K562 (cell line): ENCODE measurements around the gene MICU1. TPM values are rescaled to one million over a fixed set of nuclear protein-coding genes. Genes with fewer than 3 reads are reported as not detected.
A peak's percentile ranks its signal among the peaks of the same experiment; 100 is the strongest.

Experiments
- ATAC-seq: fragments of 200-7000 bp; cut with Tn5 transposase; 3 replicates; pipeline ENCODE4 v1.9.1; 2020; ENCODE audit warnings: moderate library complexity
- BruUV-seq: library from RNA; stranded (reverse); fragments of 400-500 nt; replicated peaks from 2 replicates; lab custom pipeline; 2021; lab: Mats Ljungman, UMichigan
- CTCF ChIA-PET: fragments of 300-600 bp; formaldehyde crosslinking; extraction: SDS; loops from one replicate; lab custom pipeline; 2021; ENCODE audit warnings: low intra/inter-chr PET ratio; lab: Yijun Ruan, JAX
- POLR2A ChIA-PET: fragments of 300-600, 350-650 bp; sonication (Branson Sonifier 250); formaldehyde crosslinking; extraction: SDS; loops from one replicate; lab custom pipeline; 2021; ENCODE audit warnings: antibody characterized with exemption, inconsistent platforms; lab: Yijun Ruan, JAX
- DNase-seq, 4 experiments: peaks; one replicate each; pipeline versions ENCODE4 v3.0.0 to v3.0.0-alpha.2; 2011 to 2018; ENCODE audit warnings: low spot score in 3 of 4, mixed read lengths in 3 of 4; ENCODE audit errors: extremely low read depth in 1 of 4
- FAIRE-seq: peaks from 2 replicates; lab custom pipeline; 2011; peaks lifted over from hg19 to GRCh38; lab: Jason Lieb, UNC
- H2AFZ ChIP-seq: 2 replicates; pipeline ENCODE4 v1.6.0; 2011; ENCODE audit warnings: low read depth, low read length, control low read depth, inconsistent platforms
- H3K27ac ChIP-seq: fragments of 200-600 bp; 3 replicates; pipeline ENCODE4 v1.8.0; 2011; ENCODE audit warnings: low read depth, mild to moderate bottlenecking, control low read depth, inconsistent platforms, low read length, moderate library complexity, mixed read lengths; ENCODE audit errors: extremely low read depth
- H3K27me3 ChIP-seq, 2 experiments: fragments of 300-600 bp in 1 of 2; 2 replicates in 1 of 2; 3 replicates in 1 of 2; pipeline versions ENCODE4 v1.6.0 to v1.8.0; 2011; ENCODE audit warnings: inconsistent platforms in 2 of 2, low read length in 2 of 2, mild to moderate bottlenecking in 1 of 2, mixed read lengths in 1 of 2, moderate library complexity in 1 of 2; ENCODE audit not compliant: control insufficient read depth in 2 of 2, insufficient read depth in 2 of 2
- H3K36me3 ChIP-seq: fragments of 300-600 bp; 3 replicates; pipeline ENCODE4 v1.8.0; 2011; ENCODE audit warnings: mild to moderate bottlenecking, low read length, inconsistent platforms; ENCODE audit not compliant: control insufficient read depth, insufficient read depth
- H3K4me1 ChIP-seq, 2 experiments: fragments of 200-600 bp in 1 of 2; replicated peaks in 1 of 2; 2 replicates in 1 of 2; 3 replicates in 1 of 2; pipeline versions ENCODE4 v1.5.1 to v1.8.0; 2011; ENCODE audit warnings: inconsistent platforms in 2 of 2, low read length in 2 of 2, mild to moderate bottlenecking in 1 of 2, mixed read lengths in 1 of 2, moderate library complexity in 1 of 2; ENCODE audit not compliant: control insufficient read depth in 2 of 2, insufficient read depth in 2 of 2
- H3K4me2 ChIP-seq: 2 replicates; pipeline ENCODE4 v1.6.1; 2011; ENCODE audit warnings: low read length, control low read depth, inconsistent platforms, mixed read lengths; ENCODE audit not compliant: insufficient read depth
- H3K4me3 ChIP-seq: fragments of 200-600 bp; sonication (generic), shearing (Covaris generic); 2 replicates; pipeline ENCODE4 v1.5.1; 2016; ENCODE audit warnings: control low read depth, inconsistent platforms
- H3K79me2 ChIP-seq: fragments of 200-600 bp; 3 replicates; pipeline ENCODE4 v1.8.0; 2011; ENCODE audit warnings: low read length, inconsistent platforms; ENCODE audit not compliant: control insufficient read depth, insufficient read depth
- H3K9ac ChIP-seq, 2 experiments: 2 replicates each; pipeline versions ENCODE4 v1.6.0 to v1.6.1; 2011; ENCODE audit warnings: low read depth in 2 of 2, low read length in 2 of 2, control low read depth in 1 of 2, inconsistent platforms in 1 of 2, mild to moderate bottlenecking in 1 of 2, mixed read lengths in 1 of 2; ENCODE audit not compliant: insufficient read depth in 1 of 2
- H3K9me1 ChIP-seq: one replicate; pipeline ENCODE4 v1.6.0; 2011; ENCODE audit warnings: inconsistent platforms, mild to moderate bottlenecking, low read length, moderate library complexity; ENCODE audit not compliant: control insufficient read depth, insufficient read depth
- H3K9me3 ChIP-seq: replicated peaks from 2 replicates; pipeline ENCODE4 v1.5.1; 2011; ENCODE audit warnings: low read depth, low read length, inconsistent platforms; ENCODE audit not compliant: control insufficient read depth, insufficient read depth
- H4K20me1 ChIP-seq: replicated peaks from 2 replicates; pipeline ENCODE4 v1.6.1; 2011; ENCODE audit warnings: low read length, inconsistent platforms, mixed read lengths; ENCODE audit not compliant: control insufficient read depth, insufficient read depth
- CBX8 ChIP-seq: fragments of 200-600 bp; sonication (generic); IDR thresholded peaks from 2 replicates; pipeline ENCODE4 v1.6.1; 2012; ENCODE audit warnings: borderline replicate concordance, mixed run types, low read depth, mild to moderate bottlenecking, moderate library complexity, mixed read lengths, low read length, control low read depth, inconsistent platforms; ENCODE audit not compliant: poor library complexity, severe bottlenecking; ENCODE audit errors: extremely low read depth
- CLOCK ChIP-seq: fragments of 250-450 bp; sonication (Bioruptor Pico); IDR thresholded peaks from 2 replicates; pipeline ENCODE4 v1.4.0; 2020; ENCODE audit warnings: mild to moderate bottlenecking, moderate library complexity, borderline replicate concordance
- ETV1 ChIP-seq: fragments of 450-650 bp; conservative IDR thresholded peaks from 2 replicates; pipeline ENCODE4 v1.6.1; 2016; ENCODE audit warnings: missing genetic modification characterization, control low read depth, low read depth, missing compliant biosample characterization
- FOSL1 ChIP-seq: fragments of 200-800 bp; sonication (Bioruptor generic); conservative IDR thresholded peaks from 2 replicates; pipeline ENCODE4 v1.6.1; 2016; ENCODE audit warnings: missing genetic modification characterization, missing compliant biosample characterization
- FOXJ2 ChIP-seq: fragments of 200-800 bp; sonication (Bioruptor generic); IDR thresholded peaks from 2 replicates; pipeline ENCODE4 v1.6.1; 2016; ENCODE audit warnings: missing genetic modification characterization, missing compliant biosample characterization
- KHSRP ChIP-seq: fragments of 450-650 bp; IDR thresholded peaks from 2 replicates; pipeline ENCODE4 v1.6.1; 2017
- LCOR ChIP-seq: sonication (generic); formaldehyde crosslinking; IDR thresholded peaks from 2 replicates; pipeline ENCODE4 v1.8.0; 2022; ENCODE audit warnings: mild to moderate bottlenecking, missing genetic modification reagents
- SRF ChIP-seq, 2 experiments: fragments of 250-450, 450-650 bp in 1 of 2; sonication (Bioruptor Pico) in 1 of 2; sonication (generic) in 1 of 2; formaldehyde crosslinking; IDR thresholded peaks; 2 replicates each; pipeline versions ENCODE4 v1.5.0 to v1.5.1; 2020 to 2022; ENCODE audit warnings: mild to moderate bottlenecking in 1 of 2, missing genetic modification reagents in 1 of 2
- ZBTB8A ChIP-seq: fragments of 450-650 bp; IDR thresholded peaks from 2 replicates; pipeline ENCODE4 v1.6.1; 2018; ENCODE audit warnings: mild to moderate bottlenecking, moderate library complexity; ENCODE audit not compliant: partially characterized antibody
- ZNF146 ChIP-seq: IDR thresholded peaks from one replicate; pipeline ENCODE4 v1.6.1; 2018; ENCODE audit warnings: missing compliant biosample characterization; ENCODE audit not compliant: unreplicated experiment
- ZNF175 ChIP-seq: fragments of 200-800 bp; sonication (Bioruptor generic); IDR thresholded peaks from 2 replicates; pipeline ENCODE4 v1.6.1; 2016; ENCODE audit warnings: low read depth, mild to moderate bottlenecking, missing genetic modification characterization, missing compliant biosample characterization
- WGBS: fragments of 100-300 bp; shearing (Covaris generic); methylation state at CpG from one replicate; pipeline ENCODE4 v1.1.6; 2016; ENCODE audit warnings: low coverage, mixed read lengths; ENCODE audit not compliant: insufficient coverage; ENCODE audit errors: missing lambda C conversion rate; 5-methylcytosine and 5-hydroxymethylcytosine counted together
- in situ Hi-C: fragments of 300-500 bp; cut with MboI; formaldehyde crosslinking; loops from 4 replicates; pipeline ENCODE4 v1.15.0; 2018; ENCODE audit warnings: inconsistent platforms, mixed read lengths
- intact Hi-C: fragments of 100-400 bp; cut with micrococcal nuclease; formaldehyde crosslinking; loops from 2 replicates; pipeline ENCODE4 v1.14.2; 2022
- polyA plus RNA-seq, 8 experiments: library from polyadenylated mRNA; depleted of rRNA in 4 of 8; stranded (reverse) in 5 of 8; unstranded in 3 of 8; fragments of >200 nt; fragmentation: Nextera tagmentation in 2 of 8; fragmentation: Illumina TruSeq in 1 of 8; extraction: Ambion mirVana in 2 of 8; extraction: Trizol in 1 of 8; gene quantifications; 2 replicates each; pipeline versions ENCODE4 v1.2.1 to v1.2.3, GENCODE V29; 2011 to 2014; ENCODE audit warnings: inconsistent platforms in 1 of 8, missing spikeins in 1 of 8
- total RNA-seq, 7 experiments: library from RNA; depleted of rRNA in 6 of 7; stranded (reverse); fragments of >200 nt in 6 of 7; fragmentation: Illumina TruSeq in 2 of 7; extraction: Trizol in 2 of 7; gene quantifications; 2 replicates each; pipeline versions ENCODE4 v1.2.1 to v1.2.3, GENCODE V29; 2011 to 2021; ENCODE audit warnings: low replicate concordance in 1 of 7

The MICU1 gene
- total and polyA plus RNA-seq, 9 of the 15 experiments (the other 6 are each of a cell fraction or from before 2014, with no cell fraction given) = 29.3 to 76.8 (median 48.4) TPM

- FAIRE-seq (no peak), ATAC-seq (no peak), DNase-seq (no peak)
- intact Hi-C loops (no loop called here), in situ Hi-C loops (no loop called here)
- no peak overlapping the region for H2AFZ ChIP-seq
- H3K4me3 ChIP-seq = no peak overlapping the region
- BruUV-seq = no TSS peak
- 0 out of 4 replicates have a peak overlapping the region, but pooled peaks of 1 of the 2 experiments have one; percentile 5 for H3K9ac ChIP-seq
- CTCF ChIA-PET = no interaction called here
- H3K27me3 ChIP-seq = no peaks in the 10 kb centered on the region
- H3K36me3 ChIP-seq = no peaks in the 10 kb centered on the region
- H3K4me1 ChIP-seq = peaks cover 0 to 4% of the 10 kb centered on the region in 2 experiments; a peak in 1 of 5 replicates
- POLR2A ChIA-PET = interaction anchor here (0.6 to 1.7 kb wide), 3 partner anchors 9 to 76 kb away, joined by 3 to 7 read pairs (median 3); no protein-coding TSS in a partner anchor
- no peak overlapping the region for H3K27ac ChIP-seq
- no peak overlapping the region for H3K4me2 ChIP-seq
- TF ChIP-seq CLOCK (CRISPR knock-in tag) = no peak
- TF ChIP-seq ZBTB8A = no peak
- no peak for TF ChIP-seq ZNF146 (CRISPR knock-in tag)
- no peak for TF ChIP-seq LCOR (CRISPR knock-in tag)
- no peak for TF ChIP-seq KHSRP
- TF ChIP-seq ZNF175 (CRISPR knock-in tag) = no peak
- TF ChIP-seq SRF (CRISPR knock-in tag; IDR thresholded peaks at IDR 0.05) = no peak
- TF ChIP-seq CBX8 = no peak
- TF ChIP-seq FOXJ2 (tag) = no peak
- no peak for TF ChIP-seq FOSL1
- no peak for TF ChIP-seq ETV1
- 68% methylated on average over 11 of the region's 12 CpGs for WGBS
- H3K9me3 ChIP-seq = no peaks in the 10 kb centered on the region
- H3K79me2 ChIP-seq = no peaks in the 10 kb centered on the region
- no peaks in the 10 kb centered on the region for H3K9me1 ChIP-seq
- no peaks in the 10 kb centered on the region for H4K20me1 ChIP-seq
Observed at GRCh38 chr10:72435570-72435969, 190.3 kb downstream of the MICU1 start.
